GM12891 (cell line): ENCODE measurements around the gene SMAD9.

Experiments used
- PAX5 ChIP-seq: IDR thresholded peaks from 2 replicates; pipeline ENCODE4 v1.6.1; 2011; ENCODE audit warnings: low read length, moderate library complexity, mild to moderate bottlenecking; ENCODE audit not compliant: insufficient read depth, severe bottlenecking
- POLR2A ChIP-seq: IDR thresholded peaks from 2 replicates; pipeline ENCODE4 v1.6.1; 2011; ENCODE audit warnings: low read depth, low read length, control low read depth
- POLR2AphosphoS5 ChIP-seq: IDR thresholded peaks from 2 replicates; pipeline ENCODE4 v1.6.1; 2011; ENCODE audit warnings: low read depth, low read length, control low read depth
- POU2F2 ChIP-seq: IDR thresholded peaks from 2 replicates; pipeline ENCODE4 v1.6.1; 2011; ENCODE audit warnings: low read depth, mild to moderate bottlenecking, control low read depth, low read length, moderate library complexity
- TAF1 ChIP-seq: IDR thresholded peaks from 2 replicates; pipeline ENCODE4 v1.6.1; 2011; ENCODE audit warnings: low read depth, low read length, control low read depth

DNA sequence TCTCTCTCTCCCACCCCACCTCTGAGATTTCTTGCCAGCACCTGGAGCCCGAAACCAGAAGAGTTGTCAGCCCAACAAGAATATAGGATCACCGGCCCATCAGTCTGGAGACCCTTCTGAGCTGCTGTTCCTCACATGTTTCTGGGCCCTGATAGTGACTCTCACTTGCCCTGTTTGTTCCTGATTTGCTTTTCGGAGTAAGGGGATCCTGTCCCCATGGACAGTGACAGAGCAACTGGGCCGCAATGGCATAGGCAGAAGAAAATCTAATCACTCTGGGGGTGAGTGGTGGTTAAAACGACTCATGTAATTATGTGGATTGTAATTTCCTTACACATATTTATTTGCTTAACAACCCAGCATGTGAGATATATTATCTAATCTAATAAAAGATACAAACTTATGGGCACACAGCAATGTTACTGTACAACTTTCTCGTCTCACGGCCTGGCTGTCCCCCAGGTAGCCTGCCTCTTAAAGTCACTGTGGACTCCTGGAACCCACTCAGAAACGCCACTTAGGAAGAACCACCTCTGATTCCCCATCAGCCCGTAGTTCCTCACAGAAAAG, 663 bp upstream of the SMAD9 start:
- TF ChIP-seq POLR2AphosphoS5 (no peak), POLR2A (no peak), PAX5 (no peak), POU2F2 (no peak), TAF1 (no peak)
